Measurements from ENCODE around the gene TCF7L1.
A peak's percentile ranks its signal among the peaks of the same experiment; 100 is the strongest.

TCF7L1 gene

DNA sequence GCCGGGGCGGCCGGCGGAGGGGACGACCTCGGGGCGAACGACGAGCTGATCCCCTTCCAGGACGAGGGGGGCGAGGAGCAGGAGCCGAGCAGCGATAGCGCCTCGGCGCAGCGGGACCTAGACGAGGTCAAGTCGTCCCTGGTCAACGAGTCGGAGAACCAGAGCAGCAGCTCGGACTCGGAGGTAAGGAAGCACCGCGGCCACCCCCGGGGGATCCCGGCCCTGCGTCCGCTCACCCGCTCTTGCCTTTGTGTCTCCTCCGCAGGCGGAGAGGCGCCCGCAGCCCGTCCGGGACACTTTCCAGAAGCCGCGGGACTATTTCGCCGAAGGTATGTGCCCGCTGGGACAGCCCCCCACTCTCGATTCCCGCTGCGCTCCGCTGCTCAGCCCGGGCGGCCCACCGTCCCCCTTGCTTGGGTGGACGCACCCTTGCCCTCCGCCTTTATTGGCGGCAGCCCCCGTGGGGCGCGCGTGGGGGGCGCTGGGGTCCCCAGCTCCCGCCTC, 611 bp downstream of the TCF7L1 start:
- TF ChIP-seq ZBTB7A (IDR thresholded peaks at IDR 0.05; ENCODE audit: low read depth), result peak; percentile 80; the same call in 1 of the 2 replicates
- TF ChIP-seq, protein P1, sequence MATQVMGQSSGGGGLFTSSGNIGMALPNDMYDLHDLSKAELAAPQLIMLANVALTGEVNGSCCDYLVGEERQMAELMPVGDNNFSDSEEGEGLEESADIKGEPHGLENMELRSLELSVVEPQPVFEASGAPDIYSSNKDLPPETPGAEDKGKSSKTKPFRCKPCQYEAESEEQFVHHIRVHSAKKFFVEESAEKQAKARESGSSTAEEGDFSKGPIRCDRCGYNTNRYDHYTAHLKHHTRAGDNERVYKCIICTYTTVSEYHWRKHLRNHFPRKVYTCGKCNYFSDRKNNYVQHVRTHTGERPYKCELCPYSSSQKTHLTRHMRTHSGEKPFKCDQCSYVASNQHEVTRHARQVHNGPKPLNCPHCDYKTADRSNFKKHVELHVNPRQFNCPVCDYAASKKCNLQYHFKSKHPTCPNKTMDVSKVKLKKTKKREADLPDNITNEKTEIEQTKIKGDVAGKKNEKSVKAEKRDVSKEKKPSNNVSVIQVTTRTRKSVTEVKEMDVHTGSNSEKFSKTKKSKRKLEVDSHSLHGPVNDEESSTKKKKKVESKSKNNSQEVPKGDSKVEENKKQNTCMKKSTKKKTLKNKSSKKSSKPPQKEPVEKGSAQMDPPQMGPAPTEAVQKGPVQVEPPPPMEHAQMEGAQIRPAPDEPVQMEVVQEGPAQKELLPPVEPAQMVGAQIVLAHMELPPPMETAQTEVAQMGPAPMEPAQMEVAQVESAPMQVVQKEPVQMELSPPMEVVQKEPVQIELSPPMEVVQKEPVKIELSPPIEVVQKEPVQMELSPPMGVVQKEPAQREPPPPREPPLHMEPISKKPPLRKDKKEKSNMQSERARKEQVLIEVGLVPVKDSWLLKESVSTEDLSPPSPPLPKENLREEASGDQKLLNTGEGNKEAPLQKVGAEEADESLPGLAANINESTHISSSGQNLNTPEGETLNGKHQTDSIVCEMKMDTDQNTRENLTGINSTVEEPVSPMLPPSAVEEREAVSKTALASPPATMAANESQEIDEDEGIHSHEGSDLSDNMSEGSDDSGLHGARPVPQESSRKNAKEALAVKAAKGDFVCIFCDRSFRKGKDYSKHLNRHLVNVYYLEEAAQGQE (IDR thresholded peaks at IDR 0.05; ENCODE audit: low read depth), result no peak
- no peak for TF ChIP-seq TEAD4 (IDR thresholded peaks at IDR 0.05)

DNA sequence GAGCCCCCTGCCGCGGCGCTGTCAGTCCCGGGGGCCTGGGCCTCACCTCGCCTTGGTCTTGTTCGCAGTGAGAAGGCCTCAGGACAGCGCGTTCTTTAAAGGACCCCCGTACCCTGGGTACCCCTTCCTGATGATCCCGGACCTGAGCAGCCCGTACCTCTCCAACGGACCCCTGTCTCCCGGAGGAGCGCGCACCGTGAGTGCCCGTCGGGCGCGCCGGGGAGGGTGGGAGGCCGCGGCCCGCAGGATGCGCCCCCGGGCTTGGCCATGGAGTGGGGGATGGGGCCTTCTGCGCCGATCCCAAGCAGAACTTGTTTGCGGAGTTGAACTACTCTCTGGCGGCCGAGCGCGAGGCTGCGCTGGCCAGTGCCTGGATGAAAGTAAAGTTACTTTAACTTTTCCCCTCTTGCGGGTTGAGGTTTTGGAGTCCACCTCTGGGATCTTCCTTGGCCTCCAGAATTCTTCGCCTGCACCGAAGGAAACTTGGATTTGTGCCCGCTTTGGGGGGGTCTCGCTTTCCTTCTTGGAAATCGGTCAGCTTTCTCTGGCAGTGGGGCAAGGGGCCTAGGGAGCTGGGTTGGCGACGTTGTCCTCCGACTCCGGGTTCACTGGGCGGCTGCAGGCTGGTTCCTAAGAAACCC, 1.2 kb downstream of the TCF7L1 start:
- TF ChIP-seq, protein P2, sequence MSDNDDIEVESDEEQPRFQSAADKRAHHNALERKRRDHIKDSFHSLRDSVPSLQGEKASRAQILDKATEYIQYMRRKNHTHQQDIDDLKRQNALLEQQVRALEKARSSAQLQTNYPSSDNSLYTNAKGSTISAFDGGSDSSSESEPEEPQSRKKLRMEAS (IDR thresholded peaks at IDR 0.05), result no peak
- TF ChIP-seq, protein P3, sequence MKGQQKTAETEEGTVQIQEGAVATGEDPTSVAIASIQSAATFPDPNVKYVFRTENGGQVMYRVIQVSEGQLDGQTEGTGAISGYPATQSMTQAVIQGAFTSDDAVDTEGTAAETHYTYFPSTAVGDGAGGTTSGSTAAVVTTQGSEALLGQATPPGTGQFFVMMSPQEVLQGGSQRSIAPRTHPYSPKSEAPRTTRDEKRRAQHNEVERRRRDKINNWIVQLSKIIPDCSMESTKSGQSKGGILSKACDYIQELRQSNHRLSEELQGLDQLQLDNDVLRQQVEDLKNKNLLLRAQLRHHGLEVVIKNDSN (IDR thresholded peaks at IDR 0.05), result no peak
- TF ChIP-seq FOXM1 (IDR thresholded peaks at IDR 0.05; ENCODE audit: borderline replicate concordance, low read depth) (no peak), CEBPB (IDR thresholded peaks at IDR 0.05) (no peak)

DNA sequence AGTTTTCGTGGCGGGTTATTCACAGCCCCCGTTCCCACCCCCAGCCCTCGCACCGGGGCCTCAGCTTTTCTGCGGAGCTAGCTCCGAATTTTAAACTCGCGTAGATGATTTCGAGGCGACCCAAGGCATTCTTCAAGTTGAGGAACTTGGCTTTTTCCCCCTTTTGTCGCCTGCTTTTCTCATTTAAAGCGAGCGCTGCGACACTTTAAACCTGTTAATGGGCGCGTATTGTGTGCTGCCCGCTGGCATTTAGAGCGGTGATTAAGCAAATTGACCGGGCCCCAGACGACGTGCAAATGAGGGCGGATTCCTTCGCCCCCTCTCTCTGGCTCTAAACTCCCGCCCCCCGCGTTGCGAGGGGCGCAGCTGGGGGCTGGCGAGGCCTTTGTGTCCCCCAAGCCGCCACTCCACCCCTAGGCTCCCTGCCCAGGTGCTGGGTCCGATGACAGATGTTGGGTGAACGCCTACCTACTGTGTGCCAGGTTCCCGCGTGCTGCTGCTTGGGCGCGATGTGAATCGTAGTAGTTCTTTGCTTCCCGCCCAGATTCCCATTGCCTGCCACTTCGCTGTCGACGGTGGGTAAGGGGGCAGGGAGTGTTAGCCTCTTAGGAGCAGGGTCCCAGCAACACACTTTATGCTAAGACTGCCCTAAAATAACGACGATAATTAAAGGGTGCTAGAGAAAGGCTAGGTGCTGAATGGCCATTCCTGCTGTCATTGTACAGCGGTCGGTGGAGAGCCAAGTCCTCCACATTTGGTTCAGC, 1.9 kb downstream of the TCF7L1 start:
- TF ChIP-seq EGR1 (IDR thresholded peaks at IDR 0.05), result no peak
- TF ChIP-seq, protein P1 (IDR thresholded peaks at IDR 0.05; ENCODE audit: low read depth), result no peak

DNA sequence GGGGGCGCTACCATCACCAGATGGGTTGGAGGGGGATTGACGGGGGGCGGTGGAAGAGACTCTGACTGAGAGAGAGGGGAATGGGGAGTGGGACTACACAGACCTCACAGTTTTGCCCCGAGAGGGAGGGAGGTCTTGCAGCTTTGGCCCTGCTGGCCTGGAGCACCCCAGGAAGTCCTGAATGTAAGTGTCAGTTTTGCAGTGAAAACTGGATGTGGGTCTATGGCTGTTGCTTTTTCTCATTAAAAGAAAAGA, 2.4 kb downstream of the TCF7L1 start:
- TF ChIP-seq TEAD4 (IDR thresholded peaks at IDR 0.05) (no peak), CREB1 (IDR thresholded peaks at IDR 0.05; ENCODE audit: low read depth) (no peak), ZBTB7A (IDR thresholded peaks at IDR 0.05; ENCODE audit: low read depth) (no peak), CEBPB (IDR thresholded peaks at IDR 0.05) (no peak), EGR1 (IDR thresholded peaks at IDR 0.05) (no peak), TCF12 (IDR thresholded peaks at IDR 0.05; ENCODE audit: low read depth) (no peak), YY1 (IDR thresholded peaks at IDR 0.05; ENCODE audit: low read depth) (no peak), EP300 (IDR thresholded peaks at IDR 0.05; ENCODE audit: borderline replicate concordance) (no peak), RAD21 (IDR thresholded peaks at IDR 0.05; ENCODE audit: low read depth) (no peak), NFIC (IDR thresholded peaks at IDR 0.05) (no peak), FOXM1 (IDR thresholded peaks at IDR 0.05; ENCODE audit: borderline replicate concordance, low read depth) (no peak), TAF1 (IDR thresholded peaks at IDR 0.05; ENCODE audit: low read depth) (no peak)
- TF ChIP-seq, protein P1 (IDR thresholded peaks at IDR 0.05; ENCODE audit: low read depth), result no peak
- TF ChIP-seq, protein P3 (IDR thresholded peaks at IDR 0.05), result no peak
- TF ChIP-seq, protein P2 (IDR thresholded peaks at IDR 0.05), result no peak

DNA sequence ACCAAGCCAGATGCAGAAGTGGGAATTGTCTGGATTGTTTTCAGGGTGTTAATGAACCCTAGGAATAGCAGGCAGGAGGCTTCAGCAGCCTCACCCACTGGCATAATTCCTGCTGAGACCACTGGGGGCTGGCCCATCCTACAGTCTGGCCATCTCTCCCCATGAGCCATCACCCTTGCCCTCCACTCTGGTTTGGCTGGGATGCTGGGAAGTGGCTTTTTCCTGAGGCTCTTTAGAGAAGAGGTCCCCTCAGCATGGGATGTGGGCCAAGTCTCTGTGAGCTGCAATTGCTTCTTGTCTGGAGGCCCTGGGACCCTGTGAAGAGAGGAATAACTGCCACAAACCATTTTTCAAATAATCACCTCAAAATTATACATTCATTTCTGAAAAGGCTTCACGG, 4.0 kb downstream of the TCF7L1 start:
- TF ChIP-seq CEBPB (IDR thresholded peaks at IDR 0.05) (no peak), FOXM1 (IDR thresholded peaks at IDR 0.05; ENCODE audit: borderline replicate concordance, low read depth) (no peak), RAD21 (IDR thresholded peaks at IDR 0.05; ENCODE audit: low read depth) (no peak), TAF1 (IDR thresholded peaks at IDR 0.05; ENCODE audit: low read depth) (no peak), TCF12 (IDR thresholded peaks at IDR 0.05; ENCODE audit: low read depth) (no peak), EGR1 (IDR thresholded peaks at IDR 0.05) (no peak), CREB1 (IDR thresholded peaks at IDR 0.05; ENCODE audit: low read depth) (no peak), YY1 (IDR thresholded peaks at IDR 0.05; ENCODE audit: low read depth) (no peak), NFIC (IDR thresholded peaks at IDR 0.05) (no peak), ZBTB7A (IDR thresholded peaks at IDR 0.05; ENCODE audit: low read depth) (no peak), EP300 (IDR thresholded peaks at IDR 0.05; ENCODE audit: borderline replicate concordance) (no peak), TEAD4 (IDR thresholded peaks at IDR 0.05) (no peak)
- TF ChIP-seq, protein P3 (IDR thresholded peaks at IDR 0.05), result no peak
- TF ChIP-seq, protein P2 (IDR thresholded peaks at IDR 0.05), result no peak
- TF ChIP-seq, protein P1 (IDR thresholded peaks at IDR 0.05; ENCODE audit: low read depth), result no peak
